Iris pigment epithelial cell (primary cell): Measurements from ENCODE around the gene CD99L2.
"Not testable (repeated sequence)": the region's sequence is repeated elsewhere in the genome, so short reads cannot be mapped to it uniquely, and the experiment has no call there.

Experiments used
- DNase-seq: peaks from one replicate; pipeline ENCODE4 v3.0.0-alpha.2; 2011; ENCODE audit warnings: low read depth

Gene CD99L2

GRCh38 chrX:150896632-150897031, 1.8 kb downstream of the CD99L2 start:
- DNase-seq: no peak

- no peak for DNase-seq
These were observed 4.5 kb downstream of the CD99L2 start for GRCh38 chrX:150893936-150894335.

- no peak for DNase-seq
These were observed 9.3 kb downstream of the CD99L2 start for GRCh38 chrX:150889131-150889530.

GRCh38 chrX:150887906-150888465, 10.5 kb downstream of the CD99L2 start:
- DNase-seq: peak; percentile 41

GRCh38 chrX:150887268-150887667, 11.2 kb downstream of the CD99L2 start:
- not testable (repeated sequence) for DNase-seq

- no peak for DNase-seq
These were observed 12.1 kb downstream of the CD99L2 start for GRCh38 chrX:150886381-150886780.

- no peak for DNase-seq
These were observed 17.7 kb downstream of the CD99L2 start for GRCh38 chrX:150880808-150881165.

GRCh38 chrX:150879855-150880807, 18.3 kb downstream of the CD99L2 start:
- DNase-seq: no peak

- not testable (repeated sequence) for DNase-seq
These were observed 22.8 kb downstream of the CD99L2 start for GRCh38 chrX:150875621-150876020.

- DNase-seq: no peak
These were observed 24.0 kb downstream of the CD99L2 start for GRCh38 chrX:150874448-150874847.

GRCh38 chrX:150873616-150874015, 24.9 kb downstream of the CD99L2 start:
- DNase-seq: peak; percentile 35

GRCh38 chrX:150872773-150873336, 25.6 kb downstream of the CD99L2 start:
- DNase-seq: no peak

GRCh38 chrX:150871341-150871811, 27.1 kb downstream of the CD99L2 start:
- DNase-seq: no peak

GRCh38 chrX:150870487-150871340, 27.8 kb downstream of the CD99L2 start:
- DNase-seq: peak; percentile 30

- peak; percentile 3 for DNase-seq
These were observed 28.4 kb downstream of the CD99L2 start for GRCh38 chrX:150870029-150870428.

GRCh38 chrX:150869450-150869849, 29.0 kb downstream of the CD99L2 start:
- DNase-seq: peak; percentile 7

GRCh38 chrX:150868625-150869024, 29.8 kb downstream of the CD99L2 start:
- no peak for DNase-seq

- DNase-seq: no peak
These were observed 34.3 kb downstream of the CD99L2 start for GRCh38 chrX:150864127-150864526.

GRCh38 chrX:150863191-150863590, 35.3 kb downstream of the CD99L2 start:
- DNase-seq: no peak

- no peak for DNase-seq
These were observed 41.0 kb downstream of the CD99L2 start for GRCh38 chrX:150857453-150857852.

- no peak for DNase-seq
These were observed 41.7 kb downstream of the CD99L2 start for GRCh38 chrX:150856785-150857184.

GRCh38 chrX:150856101-150856500, 42.4 kb downstream of the CD99L2 start:
- DNase-seq: peak; percentile 57
